NCI-H2107 treated with DMSO at 0.1 percent for 48 hours (cell line): ENCODE data around the gene CFAP45.
"Not testable (repeated sequence)": the region's sequence is repeated elsewhere in the genome, so short reads cannot be mapped to it uniquely, and the experiment has no call there.

ENCODE experiments used
- DNase-seq: peaks from one replicate; lab custom pipeline; 2025; ENCODE audit not compliant: unreplicated experiment; lab: John Stamatoyannopoulos, UW

CFAP45 gene

DNA sequence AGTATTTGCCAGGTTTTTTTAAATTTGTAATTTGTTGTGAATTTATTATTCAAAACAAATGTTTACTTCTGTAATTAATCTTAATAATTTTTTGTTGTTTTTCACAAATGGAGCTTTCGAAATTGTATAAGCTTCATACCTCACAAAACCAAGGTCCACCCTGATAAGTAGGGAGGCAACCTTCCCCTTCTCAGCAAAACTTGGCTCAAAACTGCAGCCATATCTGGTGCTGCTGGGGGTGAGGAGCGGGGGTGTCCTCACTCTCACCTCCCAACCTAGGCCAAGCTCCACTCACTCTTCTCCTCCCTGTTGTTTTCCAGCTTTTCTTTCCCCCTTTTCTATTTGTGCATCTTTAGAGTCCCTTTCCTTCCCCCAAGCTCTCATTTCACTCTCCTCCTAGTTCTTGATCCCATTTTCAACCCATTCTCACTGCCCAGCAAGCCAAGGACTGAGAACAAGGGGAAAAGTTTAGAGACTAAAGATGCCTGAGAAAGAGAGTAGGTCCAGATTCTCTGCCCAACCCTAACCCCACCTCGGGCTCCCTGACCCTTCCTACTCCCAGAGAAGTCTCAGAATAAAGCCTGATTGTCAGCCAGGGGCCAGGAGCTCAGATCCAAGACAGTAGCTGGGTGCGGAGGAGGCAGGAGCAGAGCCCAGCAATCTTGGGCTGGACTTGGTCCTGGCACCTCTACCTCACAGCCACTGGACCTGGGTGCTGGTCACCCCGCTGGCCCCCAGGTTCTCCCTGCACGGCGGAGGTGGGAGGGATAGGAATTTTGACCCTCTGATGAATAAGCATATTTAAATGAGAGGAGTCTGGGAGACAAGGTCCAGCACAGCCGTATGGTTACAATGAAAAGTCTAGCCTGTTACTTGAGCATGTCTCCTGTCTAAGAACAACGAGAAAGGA is 8.3 kb upstream of the CFAP45 start:
- no peak for DNase-seq

DNA sequence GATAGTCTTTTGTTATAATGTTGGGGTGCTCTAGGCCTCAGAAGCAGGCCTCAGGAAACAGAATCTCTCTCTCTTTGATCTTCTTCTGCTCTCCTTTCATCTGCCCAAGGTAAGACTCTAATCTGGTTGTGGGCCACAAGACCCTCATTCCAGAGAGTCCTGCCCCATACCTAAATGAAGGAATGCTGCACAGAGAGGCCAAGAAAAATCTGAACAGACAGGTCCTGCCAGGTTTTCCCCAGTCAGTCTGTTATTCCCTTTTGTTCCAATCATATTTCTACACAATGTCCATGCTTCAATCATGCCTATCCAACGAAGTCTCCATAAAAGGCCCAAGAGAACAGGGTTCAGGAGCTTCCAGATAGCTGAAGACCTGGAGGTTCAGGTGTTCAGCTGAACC is 7.0 kb upstream of the CFAP45 start:
- no peak for DNase-seq

DNA sequence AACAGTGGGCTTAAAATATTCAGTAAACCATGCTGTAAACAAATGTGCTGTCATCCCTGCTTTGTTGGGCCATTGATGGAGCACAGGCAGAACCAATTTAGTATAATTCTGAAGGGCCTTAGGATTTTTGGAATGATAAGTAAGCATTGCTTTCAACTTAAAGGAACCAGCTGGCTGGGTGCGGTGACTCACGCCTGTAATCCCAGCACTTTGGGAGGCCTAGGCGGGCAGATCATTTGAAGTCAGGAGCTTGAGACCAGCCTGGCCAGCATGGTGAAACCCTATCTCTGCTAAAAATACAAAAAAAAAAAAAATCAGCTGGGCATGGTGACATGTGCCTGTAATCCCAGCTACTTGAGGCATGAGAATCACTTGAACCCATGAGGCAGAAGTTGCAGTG is 4.1 kb upstream of the CFAP45 start:
- DNase-seq = not testable (repeated sequence)

DNA sequence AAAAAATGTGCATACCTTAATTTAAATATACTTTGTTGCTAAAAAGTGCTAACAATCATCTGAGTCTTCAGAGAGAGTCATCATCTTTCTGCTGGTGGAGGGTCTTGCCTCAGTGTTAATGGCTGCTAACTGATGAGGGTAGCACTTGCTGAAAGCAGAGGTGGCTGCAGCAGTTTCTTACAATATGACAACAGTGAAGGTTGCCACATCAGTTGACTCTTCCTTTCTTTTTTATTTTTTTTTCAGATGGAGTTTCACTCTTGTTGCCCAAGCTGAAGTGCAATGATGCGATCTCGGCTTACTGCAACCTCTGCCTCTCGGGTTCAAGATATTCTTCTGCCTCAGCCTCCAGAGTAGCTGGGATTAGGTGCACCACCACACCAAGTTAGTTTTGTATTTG is 2.6 kb upstream of the CFAP45 start:
- DNase-seq = no peak

GRCh38 chr1:159900755-159901360 is 893 bp upstream of the CFAP45 start:
- no peak for DNase-seq

DNA sequence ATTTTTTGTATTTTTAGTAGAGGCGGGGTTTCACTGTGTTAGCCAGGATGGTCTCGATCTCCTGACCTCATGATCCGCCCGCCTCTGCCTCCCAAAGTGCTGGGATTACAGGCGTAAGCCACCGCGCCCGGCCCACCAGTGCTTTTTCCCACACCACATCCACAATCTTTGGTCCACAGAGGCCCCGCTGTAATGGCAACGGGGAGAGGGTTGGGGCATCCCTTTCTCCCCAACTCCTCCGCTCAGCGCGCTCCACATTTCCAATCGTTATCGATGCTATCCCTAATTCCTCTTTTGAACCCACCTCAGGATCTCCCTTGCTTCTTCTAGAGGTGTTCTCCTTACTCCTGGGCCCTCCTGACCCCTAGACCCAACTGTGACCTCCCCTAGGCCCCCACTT is 331 bp downstream of the CFAP45 start:
- not testable (repeated sequence) for DNase-seq

DNA sequence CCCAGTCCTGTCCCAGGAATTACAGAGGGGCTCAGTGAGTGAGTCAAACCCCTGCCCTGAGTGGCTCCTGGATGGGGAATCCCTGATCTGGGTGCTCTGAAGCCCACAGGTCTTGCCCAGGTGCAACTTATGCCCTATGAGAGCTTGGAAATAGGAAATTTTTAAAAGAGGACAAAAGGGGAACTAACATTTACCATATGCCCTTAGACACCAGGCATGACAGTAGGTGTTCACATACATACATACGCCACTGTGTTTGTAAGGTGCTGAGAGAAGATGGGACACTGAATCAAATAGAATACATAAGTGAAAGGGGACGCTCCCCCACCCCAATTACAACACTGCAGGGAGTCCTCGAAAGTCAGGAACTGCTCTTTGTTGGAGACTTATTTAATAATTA is 1.4 kb downstream of the CFAP45 start:
- DNase-seq = no peak

DNA sequence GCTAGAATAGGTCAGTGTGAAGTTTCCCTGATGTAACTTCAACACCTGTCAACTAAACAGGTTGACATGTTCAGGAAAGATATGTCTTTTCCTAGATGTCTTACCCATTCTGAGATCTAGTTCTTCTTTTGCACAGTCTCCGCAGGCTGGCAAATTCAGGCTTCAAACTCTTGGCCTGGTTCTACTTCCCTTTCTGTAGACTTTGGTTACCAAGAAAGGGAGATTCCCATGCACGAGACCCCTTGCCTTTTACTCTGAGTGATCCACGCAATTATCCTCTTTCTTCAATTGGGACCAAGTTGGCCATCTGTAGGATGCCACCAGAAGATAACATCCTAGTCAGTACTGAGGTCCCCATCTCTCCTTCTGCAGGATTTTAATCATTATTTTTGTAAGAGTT is 2.0 kb downstream of the CFAP45 start:
- DNase-seq = no peak

DNA sequence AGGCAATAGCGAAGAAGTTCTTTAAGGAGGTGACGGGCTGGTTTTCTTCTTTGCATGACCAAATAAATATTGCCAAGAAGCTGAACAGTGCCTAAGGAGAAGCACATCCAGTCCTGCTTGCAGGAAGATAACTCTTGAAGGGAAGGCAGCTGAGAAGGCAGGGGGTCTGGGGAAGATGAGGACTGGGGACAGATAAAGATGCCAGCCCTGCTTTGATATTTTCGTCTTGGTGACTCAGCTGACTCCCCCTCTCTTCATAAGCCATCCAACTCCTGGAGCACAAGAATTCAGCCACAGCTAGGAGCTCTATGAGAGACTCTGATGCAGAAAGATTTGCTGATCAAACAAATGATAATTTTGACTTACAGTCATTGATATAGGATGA is 3.4 kb downstream of the CFAP45 start:
- no peak for DNase-seq

DNA sequence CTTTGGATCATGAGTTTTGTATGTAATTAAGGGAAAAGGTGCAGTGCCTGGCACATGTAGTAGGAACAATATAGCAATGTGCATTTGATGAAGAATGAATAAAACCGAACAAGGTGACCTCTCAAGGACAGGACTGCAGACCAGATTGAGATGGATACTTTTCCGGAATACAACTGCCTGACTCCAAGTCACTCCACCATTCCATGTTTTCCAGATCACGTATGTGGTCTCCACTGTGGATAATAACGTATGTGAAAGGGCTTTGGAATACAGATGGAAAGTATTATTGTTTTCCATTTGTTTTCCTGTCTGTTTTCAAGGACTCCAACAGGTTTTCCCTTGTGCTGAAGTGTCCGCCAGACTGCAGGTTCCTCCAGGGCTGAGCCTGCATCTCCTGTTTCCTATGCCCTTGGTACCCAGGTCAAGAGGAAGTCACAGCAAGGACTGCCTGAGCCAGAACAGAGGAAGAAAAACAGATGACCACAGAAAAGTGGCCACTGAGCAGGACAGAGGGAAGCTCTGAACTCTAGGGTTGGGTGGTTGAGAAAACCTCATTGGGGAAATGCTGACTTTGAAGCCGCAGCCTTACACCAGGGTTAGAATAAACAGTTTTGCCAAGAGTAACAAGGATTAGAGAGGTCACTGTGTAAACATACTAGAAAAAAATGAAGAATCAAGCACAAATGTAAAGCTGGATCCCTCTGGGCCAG is 4.0 kb downstream of the CFAP45 start:
- peak; percentile 67 for DNase-seq

GRCh38 chr1:159895286-159895685 is 4.7 kb downstream of the CFAP45 start:
- DNase-seq = peak; percentile 46

- DNase-seq = no peak
Observed at GRCh38 chr1:159892944-159893343, 7.0 kb downstream of the CFAP45 start.

GRCh38 chr1:159891275-159892157 is 8.4 kb downstream of the CFAP45 start:
- DNase-seq = peak; percentile 89

GRCh38 chr1:159890390-159890789 is 9.6 kb downstream of the CFAP45 start:
- DNase-seq = no peak

- no peak for DNase-seq
Observed at GRCh38 chr1:159889821-159890252, 10.1 kb downstream of the CFAP45 start.

- no peak for DNase-seq
Observed at GRCh38 chr1:159889202-159889601, 10.8 kb downstream of the CFAP45 start.

DNA sequence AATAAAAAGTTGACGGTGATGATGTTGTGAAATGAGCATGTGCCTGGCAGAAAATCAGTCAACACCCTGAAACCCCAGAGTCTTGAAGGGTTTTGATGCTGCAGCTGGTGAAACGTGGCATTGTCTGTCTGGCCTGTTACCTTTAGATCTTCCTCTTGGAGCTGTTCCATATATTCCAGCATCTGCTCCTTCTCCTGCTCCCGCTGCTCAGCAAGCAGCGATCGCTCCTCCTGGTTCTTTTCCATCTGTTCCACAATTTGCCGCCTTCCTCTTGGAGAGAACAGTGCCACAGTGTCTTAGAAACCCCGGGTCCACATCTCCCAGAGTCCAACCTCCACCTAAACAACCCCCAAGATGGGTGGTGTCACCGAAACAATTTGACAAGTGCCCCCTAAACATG is 15.7 kb downstream of the CFAP45 start:
- DNase-seq = no peak

DNA sequence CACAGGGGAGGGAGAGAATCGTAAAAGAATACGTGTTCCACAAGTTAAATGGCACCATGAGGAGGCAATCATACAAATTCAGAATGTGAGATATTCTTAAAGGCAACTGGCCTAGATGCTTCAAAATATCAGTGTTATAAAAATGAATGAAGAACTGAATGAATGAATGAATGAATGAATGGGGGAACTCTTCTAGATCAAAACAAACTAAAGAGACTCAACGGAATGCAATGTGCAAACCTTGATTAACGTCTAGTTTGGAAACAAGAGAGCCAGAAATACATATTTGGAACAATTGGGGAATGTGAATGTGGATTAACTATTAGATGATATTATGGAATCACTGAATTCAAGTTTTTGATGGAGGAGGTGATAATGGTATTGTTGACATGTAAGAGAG is 16.8 kb downstream of the CFAP45 start:
- no peak for DNase-seq

DNA sequence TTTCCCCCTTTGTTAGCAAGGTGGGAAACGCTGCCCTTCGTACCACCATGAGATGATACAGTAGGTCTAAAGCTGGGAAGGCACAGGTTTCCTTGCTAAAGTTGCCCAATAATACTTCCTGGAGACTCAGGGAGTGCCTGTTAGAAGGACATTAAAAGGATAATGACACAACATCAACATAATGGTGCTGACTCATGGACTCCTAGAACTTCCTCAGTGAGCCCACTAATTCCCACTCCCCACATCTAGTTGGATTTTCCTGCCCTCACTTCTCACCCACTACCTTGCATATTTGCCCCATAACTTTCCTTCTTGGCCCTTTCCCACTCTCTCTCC is 17.5 kb downstream of the CFAP45 start:
- DNase-seq = no peak

DNA sequence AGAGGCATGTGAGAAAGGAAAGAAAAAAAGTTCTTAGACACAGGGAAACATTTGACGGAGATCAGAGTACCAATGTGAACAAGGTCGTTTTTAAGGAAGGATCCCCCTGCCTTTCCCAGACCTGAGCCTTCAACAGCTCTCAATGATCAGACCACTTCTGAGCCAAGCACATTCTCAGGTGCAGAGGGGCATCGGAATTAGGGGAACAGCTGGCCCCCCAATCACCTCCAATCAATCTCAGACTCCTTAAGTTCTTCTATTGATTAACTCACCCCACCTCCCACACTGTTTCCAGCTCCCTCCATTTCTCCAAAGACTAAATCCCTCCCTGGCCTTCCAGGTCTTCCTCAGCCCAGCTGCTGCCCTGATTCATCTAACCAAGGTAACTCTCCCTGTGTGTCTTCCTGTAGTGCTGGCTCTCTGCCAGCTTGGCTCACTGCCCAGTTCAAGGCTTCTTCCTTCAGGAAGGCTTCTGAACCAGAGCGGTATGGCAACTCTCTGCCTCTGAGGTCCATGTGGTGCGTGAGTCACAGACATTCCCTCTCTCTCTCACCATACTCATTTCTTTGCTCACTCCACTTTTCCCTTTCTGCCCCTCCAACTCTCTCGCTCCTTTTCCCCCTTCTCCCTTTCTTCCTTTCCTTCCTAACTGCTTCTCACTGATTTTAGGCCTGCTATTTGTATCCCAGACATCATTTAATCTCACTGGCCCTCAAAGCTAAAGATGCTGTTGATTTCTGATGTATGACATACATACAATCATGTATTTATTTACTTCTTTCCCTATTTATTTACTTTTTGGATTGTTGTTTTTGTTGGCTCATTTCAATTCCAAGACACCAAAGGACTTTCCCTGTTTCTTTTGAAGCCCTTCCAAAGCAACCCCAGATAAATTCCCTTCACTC is 18.1 kb downstream of the CFAP45 start:
- peak; percentile 76 for DNase-seq
